AG04449 (cell line): ENCODE data around the gene SHANK3.
A peak's percentile ranks its signal among the peaks of the same experiment; 100 is the strongest.

Source experiments
- CTCF ChIA-PET: fragments of 350-600 bp; formaldehyde crosslinking; extraction: SDS; loops from one replicate; lab custom pipeline; 2021; ENCODE audit warnings: antibody characterized with exemption; lab: Yijun Ruan, JAX
- POLR2A ChIA-PET: fragments of 400-600, 350-600 bp; formaldehyde crosslinking; extraction: SDS; loops from one replicate; lab custom pipeline; 2020; ENCODE audit warnings: antibody characterized with exemption, inconsistent platforms; lab: Yijun Ruan, JAX
- DNase-seq: peaks from one replicate; pipeline ENCODE4 v3.0.0-alpha.2; 2010; ENCODE audit warnings: low read depth, low spot score
- H3K4me3 ChIP-seq: 2 replicates; pipeline ENCODE4 v1.5.1; 2011; ENCODE audit warnings: low read depth, mild to moderate bottlenecking, control low read depth, low read length
- CTCF ChIP-seq: IDR thresholded peaks from one replicate; pipeline ENCODE4 v1.5.1; 2011; ENCODE audit warnings: mild to moderate bottlenecking, moderate library complexity, low read length, control low read depth, inconsistent platforms; ENCODE audit not compliant: insufficient read depth; ENCODE audit errors: missing control alignments

Gene SHANK3

DNA sequence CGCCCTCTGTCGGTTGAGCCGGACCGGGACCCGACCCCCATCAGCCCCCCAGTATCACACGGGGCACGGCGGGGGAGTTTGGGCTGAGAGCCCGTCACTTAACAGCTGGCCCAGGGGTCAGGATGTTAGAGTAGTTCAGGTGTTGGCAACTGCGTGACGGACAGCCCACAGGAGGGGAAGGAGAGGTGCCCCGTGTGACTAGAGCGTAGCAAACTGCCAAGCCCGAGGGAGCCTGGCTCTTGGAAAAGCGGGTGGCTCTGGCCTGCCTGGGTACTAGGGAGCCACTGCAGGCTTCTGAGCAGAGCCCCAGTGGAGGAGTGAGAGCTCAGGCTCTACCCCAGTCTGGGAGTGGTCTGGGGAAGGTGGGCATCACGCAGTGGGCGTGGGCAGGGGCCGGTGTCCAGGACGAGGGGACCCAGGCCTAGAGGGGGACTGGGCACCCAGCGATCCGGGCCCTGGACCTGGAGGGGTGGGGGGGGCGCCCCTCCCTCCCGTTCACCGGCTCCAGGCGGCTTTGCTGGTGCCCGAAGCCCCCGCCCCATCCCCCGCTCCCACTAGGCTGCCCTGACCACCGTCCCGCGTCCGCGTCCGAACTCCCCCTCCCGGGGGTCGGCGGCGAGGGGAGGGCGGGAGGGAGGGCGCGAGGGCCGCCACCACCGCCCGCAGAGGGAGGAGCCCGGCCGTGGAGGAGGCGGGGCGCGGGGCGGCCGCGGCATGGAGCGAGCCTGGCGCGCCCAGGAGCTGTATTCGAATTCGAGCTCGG is 24.4 kb downstream of the SHANK3 start:
- H3K4me3 ChIP-seq, result peak overlapping the region; percentile 58
- CTCF ChIA-PET, result interaction anchor here (0.6 to 2.2 kb wide), 13 partner anchors 11 to 188 kb away, joined by 3 to 12 read pairs (median 4); partner anchors contain the start of genes ARSA and SCO2
- POLR2A ChIA-PET, result no interaction called here
- DNase-seq, result no peak
- TF ChIP-seq CTCF, result peak; percentile 84

DNA sequence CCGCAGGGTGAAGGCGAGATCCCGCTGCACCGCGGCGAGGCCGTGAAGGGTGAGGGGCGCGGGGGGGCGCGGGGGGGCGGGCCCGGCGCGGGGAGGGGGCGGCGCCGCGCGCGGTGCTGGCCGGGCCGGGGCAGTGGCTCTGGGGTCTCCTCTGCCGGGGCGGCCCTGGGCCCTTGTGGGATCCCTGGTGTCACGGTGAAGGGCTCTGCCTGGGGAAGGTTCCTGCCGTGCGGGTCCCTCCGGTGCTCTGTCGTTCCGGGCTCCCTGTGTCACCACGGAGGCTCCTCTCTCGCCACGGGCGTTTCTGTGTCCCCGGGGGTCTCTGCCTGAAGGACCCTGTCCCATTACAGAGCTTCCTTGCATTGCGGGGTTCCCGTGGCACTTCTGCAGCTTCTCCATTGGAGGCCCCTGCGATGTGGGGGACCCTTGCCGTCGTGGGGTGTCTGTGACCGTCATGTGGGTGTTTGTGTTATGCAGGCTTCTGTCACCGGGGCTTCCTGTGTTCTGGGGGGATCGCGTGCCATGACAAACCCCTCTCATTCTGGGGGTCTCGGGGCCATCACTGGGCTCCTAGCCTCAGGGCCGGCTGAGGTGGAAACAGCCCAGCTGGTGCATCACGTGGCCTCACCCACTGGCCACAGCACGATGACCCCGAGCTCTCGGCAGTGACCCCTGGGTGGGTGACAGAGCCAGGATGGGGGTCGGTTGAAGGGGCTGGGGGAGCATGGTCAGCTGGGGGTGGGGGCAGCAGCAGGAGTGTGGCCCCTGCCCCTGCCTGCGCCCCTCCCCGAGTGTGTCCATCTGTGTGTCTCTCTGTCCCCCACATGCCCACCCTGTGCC is 25.3 kb downstream of the SHANK3 start:
- H3K4me3 ChIP-seq, result peak overlapping the region; percentile 58
- ChIA-PET CTCF (interaction anchor here (1.0 to 2.0 kb wide), 6 partner anchors 11 to 172 kb away, joined by 3 to 6 read pairs (median 4); no protein-coding TSS in a partner anchor), POLR2A (no interaction called here)
- TF ChIP-seq CTCF, result no peak
- no peak for DNase-seq

GRCh38 chr22:50698546-50698945 is 25.9 kb downstream of the SHANK3 start:
- no peak for DNase-seq
- no peak for TF ChIP-seq CTCF
- CTCF ChIA-PET, result interaction anchor here (1.0 to 2.0 kb wide), 6 partner anchors 11 to 173 kb away, joined by 3 to 6 read pairs (median 4); no protein-coding TSS in a partner anchor
- no peak overlapping the region for H3K4me3 ChIP-seq
- POLR2A ChIA-PET, result no interaction called here

DNA sequence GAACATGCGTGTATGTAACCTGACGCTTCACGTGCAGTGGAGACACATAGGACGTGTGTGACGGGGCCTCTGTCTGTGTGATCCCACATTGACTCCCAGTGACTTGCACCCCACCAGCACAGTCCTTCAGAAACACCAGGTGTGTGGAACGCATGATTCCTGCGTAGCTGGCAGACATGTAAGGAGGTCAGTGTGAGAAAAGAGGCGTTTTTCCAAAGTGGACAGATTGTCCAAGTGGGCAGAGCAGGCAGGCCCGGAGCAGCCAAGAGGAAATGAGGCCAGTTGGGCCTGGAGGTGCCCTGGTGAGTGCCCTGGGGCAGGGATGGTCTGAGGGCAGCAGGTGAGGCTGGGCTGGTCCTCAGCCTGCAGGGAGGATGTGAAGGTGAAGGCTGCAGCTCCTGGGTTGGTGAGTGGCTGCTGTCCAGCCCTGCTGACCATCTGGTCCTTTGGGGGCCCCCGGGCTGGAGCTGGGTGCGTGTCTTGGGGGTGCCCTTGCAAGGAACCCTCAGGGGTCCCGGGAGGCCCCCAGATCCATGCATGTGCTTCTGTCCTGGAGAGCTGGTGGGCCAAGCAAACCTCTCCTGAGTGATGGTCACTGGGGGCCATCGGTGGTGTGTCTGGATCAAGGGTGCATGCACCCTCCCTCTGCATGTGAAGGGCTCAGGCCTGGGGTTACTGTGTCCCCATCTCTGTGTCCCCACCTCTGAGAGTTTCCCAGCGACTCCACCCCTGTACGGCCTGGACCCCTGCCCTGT is 26.6 kb downstream of the SHANK3 start:
- CTCF ChIA-PET, result interaction anchor here (0.5 to 2.0 kb wide), 8 partner anchors 8 to 123 kb away, joined by 3 to 6 read pairs (median 4); no protein-coding TSS in a partner anchor
- POLR2A ChIA-PET, result no interaction called here
- DNase-seq, result no peak
- no peak for TF ChIP-seq CTCF
- H3K4me3 ChIP-seq, result no peak overlapping the region

DNA sequence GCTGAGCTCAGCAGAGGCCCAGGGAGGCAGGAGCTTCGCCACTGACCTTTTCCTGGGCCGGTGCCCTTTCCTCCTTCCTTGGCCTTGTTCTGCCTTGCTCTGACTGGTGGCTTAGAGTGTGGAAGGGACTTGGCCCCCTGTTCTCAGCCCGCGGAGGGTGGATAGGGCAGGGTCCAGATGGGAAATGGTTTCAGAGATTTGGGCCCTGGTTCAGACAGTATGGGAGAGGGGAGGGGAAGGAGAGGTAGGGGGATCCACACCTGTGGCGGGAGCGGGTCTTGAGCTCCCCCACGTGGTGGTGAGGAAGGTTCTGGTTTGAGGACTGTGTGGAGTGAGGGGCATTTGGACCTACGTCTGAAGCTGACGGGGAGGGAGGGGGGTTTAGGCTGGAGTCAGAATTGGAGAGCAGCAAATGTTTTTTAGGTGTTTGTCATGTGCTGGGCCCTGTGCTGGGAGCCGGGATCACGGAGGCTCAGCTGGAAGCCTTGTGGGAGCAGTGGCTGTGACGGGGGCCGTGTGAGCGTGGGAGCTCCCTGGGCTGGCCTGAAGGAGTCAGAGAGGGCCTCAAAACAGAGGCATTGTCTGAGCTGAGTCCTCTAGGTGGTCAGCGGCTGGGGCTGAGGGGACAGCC is 27.2 kb downstream of the SHANK3 start:
- CTCF ChIA-PET, result interaction anchor here (0.5 to 2.0 kb wide), 4 partner anchors 9 to 124 kb away, joined by 3 to 5 read pairs (median 4); no protein-coding TSS in a partner anchor
- DNase-seq, result no peak
- TF ChIP-seq CTCF, result no peak
- POLR2A ChIA-PET, result no interaction called here
- H3K4me3 ChIP-seq, result no peak overlapping the region
